Measurements from ENCODE around the gene CDK16.

Gene CDK16

DNA sequence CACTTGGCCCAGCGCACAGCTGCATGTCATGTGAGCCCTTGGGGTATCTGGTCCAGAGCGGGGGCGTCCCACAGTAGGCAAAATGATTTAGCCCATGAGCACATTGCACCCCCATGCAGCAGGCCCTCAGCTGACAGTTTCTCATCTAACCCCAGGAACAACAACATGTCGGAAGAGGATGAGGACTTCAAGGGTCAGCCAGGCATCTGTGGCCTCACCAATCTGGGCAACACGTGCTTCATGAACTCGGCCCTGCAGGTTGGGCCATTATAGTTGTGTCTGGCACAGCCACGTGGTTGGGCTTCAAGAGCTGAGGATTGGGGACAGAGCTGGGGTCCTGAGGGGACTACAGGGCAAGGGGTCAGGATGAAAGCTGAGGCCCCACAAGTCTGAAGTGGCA lies 22.1 kb downstream of the CDK16 start:
- H3K27ac ChIP-seq: no peak overlapping the region
- TF ChIP-seq, protein P1, sequence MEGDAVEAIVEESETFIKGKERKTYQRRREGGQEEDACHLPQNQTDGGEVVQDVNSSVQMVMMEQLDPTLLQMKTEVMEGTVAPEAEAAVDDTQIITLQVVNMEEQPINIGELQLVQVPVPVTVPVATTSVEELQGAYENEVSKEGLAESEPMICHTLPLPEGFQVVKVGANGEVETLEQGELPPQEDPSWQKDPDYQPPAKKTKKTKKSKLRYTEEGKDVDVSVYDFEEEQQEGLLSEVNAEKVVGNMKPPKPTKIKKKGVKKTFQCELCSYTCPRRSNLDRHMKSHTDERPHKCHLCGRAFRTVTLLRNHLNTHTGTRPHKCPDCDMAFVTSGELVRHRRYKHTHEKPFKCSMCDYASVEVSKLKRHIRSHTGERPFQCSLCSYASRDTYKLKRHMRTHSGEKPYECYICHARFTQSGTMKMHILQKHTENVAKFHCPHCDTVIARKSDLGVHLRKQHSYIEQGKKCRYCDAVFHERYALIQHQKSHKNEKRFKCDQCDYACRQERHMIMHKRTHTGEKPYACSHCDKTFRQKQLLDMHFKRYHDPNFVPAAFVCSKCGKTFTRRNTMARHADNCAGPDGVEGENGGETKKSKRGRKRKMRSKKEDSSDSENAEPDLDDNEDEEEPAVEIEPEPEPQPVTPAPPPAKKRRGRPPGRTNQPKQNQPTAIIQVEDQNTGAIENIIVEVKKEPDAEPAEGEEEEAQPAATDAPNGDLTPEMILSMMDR (IDR thresholded peaks at IDR 0.05): no peak
- no peak for TF ChIP-seq ZFX (IDR thresholded peaks at IDR 0.05; ENCODE audit: borderline replicate concordance)

DNA sequence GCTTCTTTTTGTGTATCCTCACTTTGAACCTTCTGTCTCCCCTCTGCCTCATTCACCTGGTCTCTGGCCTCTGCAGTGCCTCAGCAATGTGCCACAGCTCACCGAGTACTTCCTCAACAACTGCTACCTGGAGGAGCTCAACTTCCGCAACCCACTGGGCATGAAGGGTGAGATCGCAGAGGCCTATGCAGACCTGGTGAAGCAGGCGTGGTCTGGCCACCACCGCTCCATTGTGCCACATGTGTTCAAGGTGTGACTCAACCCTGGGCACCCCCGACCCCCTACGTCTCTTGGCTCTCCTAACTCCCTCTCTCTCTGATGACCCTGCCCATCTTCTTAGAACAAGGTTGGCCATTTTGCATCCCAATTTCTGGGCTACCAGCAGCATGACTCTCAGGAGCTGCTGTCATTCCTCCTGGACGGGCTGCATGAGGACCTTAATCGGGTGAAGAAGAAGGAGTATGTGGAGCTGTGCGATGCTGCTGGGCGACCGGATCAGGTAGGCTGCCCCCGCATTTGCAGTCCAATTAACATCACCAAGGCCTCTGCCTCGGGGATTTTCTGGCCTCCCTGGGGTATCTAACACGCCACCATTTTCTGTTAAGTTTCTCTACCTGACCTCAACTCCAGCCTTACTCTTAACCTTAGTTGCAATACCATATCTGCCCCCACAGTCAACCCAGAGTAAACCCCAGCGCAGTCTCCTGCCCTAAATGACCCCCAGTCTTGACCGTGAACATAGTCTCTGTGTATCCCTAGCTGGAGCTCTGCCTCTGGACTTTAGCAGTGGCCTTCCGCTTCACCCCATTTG lies 22.9 kb downstream of the CDK16 start:
- no peak overlapping the region for H3K27ac ChIP-seq
- TF ChIP-seq, protein P1 (IDR thresholded peaks at IDR 0.05): no peak
- no peak for TF ChIP-seq ZFX (IDR thresholded peaks at IDR 0.05; ENCODE audit: borderline replicate concordance)

DNA sequence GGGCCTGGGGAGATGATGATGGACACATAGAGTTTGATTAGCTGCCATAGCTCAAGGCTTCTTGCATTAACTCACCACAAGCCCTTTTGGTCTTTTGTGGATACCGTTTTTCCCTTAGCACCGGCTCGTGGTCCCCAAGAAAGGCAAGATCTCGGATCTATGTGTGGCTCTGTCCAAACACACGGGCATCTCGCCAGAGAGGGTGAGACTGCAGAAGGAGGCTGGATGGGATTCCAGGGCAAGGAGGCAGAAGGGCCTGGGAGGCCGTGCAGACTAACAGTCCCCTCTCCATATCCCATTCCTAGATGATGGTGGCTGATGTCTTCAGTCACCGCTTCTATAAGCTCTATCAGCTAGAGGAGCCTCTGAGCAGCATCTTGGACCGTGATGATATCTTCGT lies 23.8 kb downstream of the CDK16 start:
- no peak for TF ChIP-seq ZFX (IDR thresholded peaks at IDR 0.05; ENCODE audit: borderline replicate concordance)
- TF ChIP-seq, protein P1 (IDR thresholded peaks at IDR 0.05): no peak

DNA sequence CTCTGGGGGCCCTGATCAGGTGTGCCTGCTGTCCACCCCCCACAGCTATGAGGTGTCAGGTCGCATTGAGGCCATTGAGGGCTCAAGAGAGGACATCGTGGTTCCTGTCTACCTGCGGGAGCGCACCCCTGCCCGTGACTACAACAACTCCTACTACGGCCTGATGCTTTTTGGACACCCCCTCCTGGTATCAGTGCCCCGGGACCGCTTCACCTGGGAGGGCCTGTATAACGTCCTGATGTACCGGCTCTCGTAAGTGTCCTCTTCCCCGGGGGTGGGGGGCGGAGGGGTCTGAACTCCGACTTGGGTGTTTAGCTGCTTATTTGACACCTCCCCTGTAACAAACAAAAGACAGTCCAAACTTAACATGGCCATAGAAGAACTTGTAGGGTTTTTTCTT lies 24.9 kb downstream of the CDK16 start:
- no peak overlapping the region for H3K27ac ChIP-seq
- TF ChIP-seq, protein P1 (IDR thresholded peaks at IDR 0.05): no peak
- no peak for TF ChIP-seq ZFX (IDR thresholded peaks at IDR 0.05; ENCODE audit: borderline replicate concordance)

More for the DNA sequence above, 23.8 kb downstream of the CDK16 start:
- H3K27ac ChIP-seq: no peak overlapping the region

DNA sequence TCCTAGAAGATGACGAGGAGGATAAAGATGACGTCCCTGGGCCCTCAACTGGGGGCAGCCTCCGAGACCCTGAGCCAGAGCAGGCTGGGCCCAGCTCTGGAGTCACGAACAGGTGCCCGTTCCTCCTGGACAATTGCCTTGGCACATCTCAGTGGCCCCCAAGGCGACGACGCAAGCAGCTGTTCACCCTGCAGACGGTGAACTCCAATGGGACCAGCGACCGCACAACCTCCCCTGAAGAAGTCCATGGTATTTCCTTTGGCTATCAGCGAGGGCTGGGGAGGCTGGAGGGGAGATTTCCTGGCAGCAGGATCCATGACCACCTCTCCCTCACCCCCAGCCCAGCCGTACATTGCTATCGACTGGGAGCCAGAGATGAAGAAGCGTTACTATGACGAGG lies 26.2 kb downstream of the CDK16 start:
- H3K27ac ChIP-seq: no peak overlapping the region
- no peak for TF ChIP-seq ZFX (IDR thresholded peaks at IDR 0.05; ENCODE audit: borderline replicate concordance)
- TF ChIP-seq, protein P1 (IDR thresholded peaks at IDR 0.05): no peak

DNA sequence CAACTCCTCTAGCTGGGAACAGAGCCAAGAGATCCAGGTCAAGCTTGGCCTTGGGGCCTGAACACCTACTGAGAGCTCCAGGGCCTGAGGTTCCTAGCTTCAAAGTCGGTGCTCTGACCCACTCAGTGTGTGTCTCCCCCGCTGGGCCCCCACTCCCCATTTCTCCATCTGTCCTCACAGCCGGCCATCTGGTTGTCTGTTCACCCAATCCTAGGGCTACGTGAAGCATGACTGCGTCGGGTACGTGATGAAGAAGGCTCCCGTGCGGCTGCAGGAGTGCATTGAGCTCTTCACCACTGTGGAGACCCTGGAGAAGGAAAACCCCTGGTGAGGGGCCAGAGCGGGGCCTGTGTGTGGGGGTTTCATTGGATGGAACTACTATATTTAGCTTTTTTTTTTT lies 26.7 kb downstream of the CDK16 start:
- TF ChIP-seq, protein P1 (IDR thresholded peaks at IDR 0.05): no peak
- TF ChIP-seq ZFX (IDR thresholded peaks at IDR 0.05; ENCODE audit: borderline replicate concordance): no peak
- no peak overlapping the region for H3K27ac ChIP-seq

DNA sequence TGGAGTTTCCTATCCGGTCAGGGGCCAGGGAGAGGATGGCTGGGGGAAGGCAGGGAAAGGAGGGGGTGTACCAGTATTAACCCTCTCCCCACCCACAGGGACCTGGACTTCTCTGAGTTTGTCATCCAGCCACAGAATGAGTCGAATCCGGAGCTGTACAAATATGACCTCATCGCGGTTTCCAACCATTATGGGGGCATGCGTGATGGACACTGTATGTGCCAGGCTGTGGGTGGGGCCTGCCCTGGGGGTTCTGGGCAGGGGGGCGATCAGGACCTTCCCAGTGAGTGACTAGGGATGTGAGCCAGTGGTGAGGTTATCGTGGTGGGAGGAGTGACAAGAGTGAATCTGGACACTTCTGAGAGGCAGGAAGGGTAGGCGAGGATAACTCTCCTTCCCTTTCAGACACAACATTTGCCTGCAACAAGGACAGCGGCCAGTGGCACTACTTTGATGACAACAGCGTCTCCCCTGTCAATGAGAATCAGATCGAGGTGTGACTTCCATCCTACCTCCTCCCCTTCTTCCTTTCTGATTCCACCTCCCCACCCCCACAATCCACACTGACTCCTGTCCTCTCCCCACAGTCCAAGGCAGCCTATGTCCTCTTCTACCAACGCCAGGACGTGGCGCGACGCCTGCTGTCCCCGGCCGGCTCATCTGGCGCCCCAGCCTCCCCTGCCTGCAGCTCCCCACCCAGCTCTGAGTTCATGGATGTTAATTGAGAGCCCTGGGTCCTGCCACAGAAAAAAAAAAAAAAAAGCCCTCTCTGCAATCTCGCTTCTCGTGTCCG lies 28.9 kb downstream of the CDK16 start:
- no peak overlapping the region for H3K27ac ChIP-seq
- TF ChIP-seq ZFX (IDR thresholded peaks at IDR 0.05; ENCODE audit: borderline replicate concordance): no peak
- TF ChIP-seq, protein P1 (IDR thresholded peaks at IDR 0.05): no peak
